HEK293 (cell line): ENCODE results near the gene VAPA.

ENCODE experiments used
- GFI1B ChIP-seq: fragments of 450-650 bp; formaldehyde crosslinking; IDR thresholded peaks from 2 replicates; pipeline ENCODE4 v1.5.1; 2016; ENCODE audit warnings: missing biosample characterization, missing genetic modification characterization
- ZNF561 ChIP-seq: fragments of 450-650 bp; IDR thresholded peaks from 2 replicates; pipeline ENCODE4 v1.5.1; 2018; ENCODE audit warnings: missing biosample characterization, missing genetic modification characterization, borderline replicate concordance
- TF ChIP-seq, protein P1 (sequence below): fragments of 450-650 bp; formaldehyde crosslinking; IDR thresholded peaks from 2 replicates; pipeline ENCODE4 v1.5.1; 2016; ENCODE audit warnings: missing biosample characterization, missing genetic modification characterization

DNA sequence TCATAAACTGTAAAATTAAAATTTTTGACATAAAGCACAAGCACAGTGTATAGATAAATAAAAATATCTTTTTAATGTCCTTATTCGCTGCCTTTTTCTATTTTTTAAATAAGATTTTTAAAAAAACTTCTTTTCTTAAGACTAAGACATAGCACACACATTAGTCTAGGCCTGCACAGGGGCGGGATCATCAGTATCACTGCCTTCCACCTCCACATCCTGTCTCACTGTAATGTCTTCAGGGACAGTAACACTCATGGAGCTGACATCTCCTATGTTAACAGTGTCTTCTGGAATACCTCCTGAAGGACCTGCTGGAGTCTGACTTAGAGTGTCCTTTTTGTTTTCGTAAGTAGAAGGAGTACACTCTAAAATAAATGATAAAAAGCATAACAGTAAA is 33.0 kb downstream of the VAPA start:
- TF ChIP-seq GFI1B (tag by site-specific recombination) (no peak), ZNF561 (no peak)
- TF ChIP-seq, protein P1, sequence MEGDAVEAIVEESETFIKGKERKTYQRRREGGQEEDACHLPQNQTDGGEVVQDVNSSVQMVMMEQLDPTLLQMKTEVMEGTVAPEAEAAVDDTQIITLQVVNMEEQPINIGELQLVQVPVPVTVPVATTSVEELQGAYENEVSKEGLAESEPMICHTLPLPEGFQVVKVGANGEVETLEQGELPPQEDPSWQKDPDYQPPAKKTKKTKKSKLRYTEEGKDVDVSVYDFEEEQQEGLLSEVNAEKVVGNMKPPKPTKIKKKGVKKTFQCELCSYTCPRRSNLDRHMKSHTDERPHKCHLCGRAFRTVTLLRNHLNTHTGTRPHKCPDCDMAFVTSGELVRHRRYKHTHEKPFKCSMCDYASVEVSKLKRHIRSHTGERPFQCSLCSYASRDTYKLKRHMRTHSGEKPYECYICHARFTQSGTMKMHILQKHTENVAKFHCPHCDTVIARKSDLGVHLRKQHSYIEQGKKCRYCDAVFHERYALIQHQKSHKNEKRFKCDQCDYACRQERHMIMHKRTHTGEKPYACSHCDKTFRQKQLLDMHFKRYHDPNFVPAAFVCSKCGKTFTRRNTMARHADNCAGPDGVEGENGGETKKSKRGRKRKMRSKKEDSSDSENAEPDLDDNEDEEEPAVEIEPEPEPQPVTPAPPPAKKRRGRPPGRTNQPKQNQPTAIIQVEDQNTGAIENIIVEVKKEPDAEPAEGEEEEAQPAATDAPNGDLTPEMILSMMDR (tag by site-specific recombination), result no peak
